Psoas muscle (tissue), 8 donors: ENCODE data around the gene HS1BP3. TPM values are rescaled to one million over a fixed set of nuclear protein-coding genes. Genes with fewer than 3 reads are reported as not detected.

Experiments used
- ATAC-seq, 4 donors: fragments of 200-7000 bp; cut with Tn5 transposase; one replicate each; pipeline ENCODE4 v1.9.1; 2020; ENCODE audit warnings: moderate library complexity in 3 of 4, mild to moderate bottlenecking in 2 of 4
- DNase-seq, 2 donors: peaks; one replicate each; pipeline ENCODE4 v3.0.0-alpha.2; 2020
- H3K27ac ChIP-seq: fragments of 200-600 bp; one replicate; pipeline ENCODE4 v1.8.0; 2022
- H3K27me3 ChIP-seq, 3 donors: fragments of 200-600 bp in 1 of 3; one replicate each; pipeline versions ENCODE4 v1.6.1 to v1.8.0; 2013 to 2022; ENCODE audit warnings: low read length in 2 of 3, mild to moderate bottlenecking in 2 of 3, moderate library complexity in 1 of 3; ENCODE audit not compliant: insufficient read depth in 3 of 3
- H3K36me3 ChIP-seq, 2 donors: fragments of 200-600 bp in 1 of 2; one replicate each; pipeline versions ENCODE4 v1.6.1 to v1.8.0; 2013 to 2022; ENCODE audit warnings: low read depth in 1 of 2, mild to moderate bottlenecking in 1 of 2, moderate library complexity in 1 of 2; ENCODE audit not compliant: insufficient read depth in 1 of 2
- H3K4me1 ChIP-seq: fragments of 200-600 bp; one replicate; pipeline ENCODE4 v1.8.0; 2022
- H3K4me3 ChIP-seq: fragments of 200-600 bp; one replicate; pipeline ENCODE4 v1.8.0; 2022; ENCODE audit warnings: mild to moderate bottlenecking
- H3K9me3 ChIP-seq: fragments of 200-600 bp; one replicate; pipeline ENCODE4 v1.8.0; 2022
- CTCF ChIP-seq: fragments of 200-600 bp; IDR thresholded peaks from one replicate; pipeline ENCODE4 v1.8.0; 2022; ENCODE audit warnings: antibody characterized with exemption
- WGBS, 3 donors: extraction: QIAGEN DNeasy Blood & Tissue Kit; methylation state at CpG; one replicate each; pipeline versions ENCODE4 v1.1.6 to v1.1.7; 2013; 5-methylcytosine and 5-hydroxymethylcytosine counted together
- intact Hi-C, 2 donors: fragments of 100-400 bp; cut with DNase I; formaldehyde crosslinking; loops; one replicate each; pipeline versions ENCODE4 v1.11.0 to v1.14.2; 2022
- polyA plus RNA-seq, 3 donors: library from polyadenylated mRNA; stranded (reverse); fragments of 200-250 nt; gene quantifications; one replicate each; pipeline ENCODE4 v1.2.3, GENCODE V29; 2013
- total RNA-seq, 4 donors: library from RNA; stranded (reverse); fragmentation: NEBNext Ultra II Directional in 2 of 4; extraction: Animal tissue kit (Norgen Biotek cat#: 25700) in 2 of 4; gene quantifications; one replicate each; pipeline versions ENCODE4 v1.2.1 to v1.2.4, GENCODE V29; 2021 to 2023
- donor health status: healthy with polysubstance abuse.
- donor health status: DM: no; HTN: no; CAD: no; lungs with moderate emphysema.
- donor health status: Bipolar disorder and iron deficiency.
- donor health status: healthy.
- donor health status: DM: yes; HTN: yes; CAD: no.
- donor health status: DM: no; HTN: no; CAD: no.
- donor health status: DM: no; HTN: no; CAD: no.
- donor health status: DM: yes; HTN: yes; CAD: no.

The HS1BP3 gene
- total and polyA plus RNA-seq, 7 donors, result 9.2 to 20.6 (median 12.1) TPM

- intact Hi-C loops, result no loop called here
- Histone ChIP-seq H3K4me3 (no peak overlapping the region), H3K27me3 (no peaks in the 10 kb centered on the region), H3K36me3 (no peaks in the 10 kb centered on the region), H3K4me1 (peaks cover 23% of the 10 kb centered on the region), H3K9me3 (no peaks in the 10 kb centered on the region), H3K27ac (no peak overlapping the region)
- no peak for TF ChIP-seq CTCF
- 98 to 100% (median 99%) methylated on average over 2 of the region's 2 CpGs for WGBS, 3 donors
- DNase-seq (no peak), ATAC-seq (no peak)
Measured at GRCh38 chr2:20602803-20603202, 48.1 kb downstream of the HS1BP3 start.

GRCh38 chr2:20600756-20601325 lies 50.1 kb downstream of the HS1BP3 start:
- Histone ChIP-seq H3K27me3 (no peaks in the 10 kb centered on the region), H3K27ac (no peak overlapping the region), H3K4me3 (no peak overlapping the region), H3K4me1 (peaks cover 34% of the 10 kb centered on the region), H3K9me3 (no peaks in the 10 kb centered on the region), H3K36me3 (no peaks in the 10 kb centered on the region)
- no peak for DNase-seq
- TF ChIP-seq CTCF, result peak; percentile 41
- intact Hi-C loops, result no loop called here
- 75 to 83% (median 76%) methylated on average over 1 of the region's 1 CpG for WGBS, 3 donors
- ATAC-seq, result no peak

- intact Hi-C loops, result no loop called here
- H3K4me3 ChIP-seq, result no peak overlapping the region
- TF ChIP-seq CTCF, result no peak
- WGBS, 3 donors, result 72 to 76% (median 73%) methylated on average over 10 of the region's 10 CpGs
- DNase-seq, result peak in 1 of 2 donors; percentile 45
- peaks cover 34% of the 10 kb centered on the region for H3K4me1 ChIP-seq
- no peaks in the 10 kb centered on the region for H3K36me3 ChIP-seq
- H3K27me3 ChIP-seq, result no peaks in the 10 kb centered on the region
- no peaks in the 10 kb centered on the region for H3K9me3 ChIP-seq
- ATAC-seq, result no peak
- peak overlapping the region; percentile 15 for H3K27ac ChIP-seq
Measured at GRCh38 chr2:20599861-20600461, 50.9 kb downstream of the HS1BP3 start.

GRCh38 chr2:20599001-20599600 lies 51.8 kb downstream of the HS1BP3 start:
- peak; percentile 53 to 77 for DNase-seq
- no peaks in the 10 kb centered on the region for H3K9me3 ChIP-seq
- no peaks in the 10 kb centered on the region for H3K27me3 ChIP-seq
- no peak overlapping the region for H3K4me3 ChIP-seq
- intact Hi-C loops, result no loop called here
- H3K27ac ChIP-seq, result peak overlapping the region; percentile 57
- 30 to 41% (median 40%) methylated on average over 12 of the region's 12 CpGs for WGBS, 3 donors
- ATAC-seq, result peak in 3 of 4 donors; percentile 30 to 75 (median 66)
- H3K4me1 ChIP-seq, result peaks cover 27% of the 10 kb centered on the region
- no peaks in the 10 kb centered on the region for H3K36me3 ChIP-seq
- no peak for TF ChIP-seq CTCF
